Left ventricle myocardium inferior (tissue), 1 donor: ENCODE measurements around the gene AIDA. TPM values are rescaled to one million over a fixed set of nuclear protein-coding genes. Genes with fewer than 3 reads are reported as not detected.

Source experiments
- DNase-seq: peaks from one replicate; pipeline ENCODE4 v3.0.0-alpha.2; 2020
- H3K27ac ChIP-seq: fragments of 200-600 bp; replicated peaks from 2 replicates; pipeline ENCODE4 v1.8.0; 2021
- H3K27me3 ChIP-seq: fragments of 200-600 bp; 2 replicates; pipeline ENCODE4 v1.8.0; 2021; ENCODE audit warnings: low read depth
- H3K36me3 ChIP-seq: fragments of 200-600 bp; 2 replicates; pipeline ENCODE4 v1.8.0; 2021
- H3K4me1 ChIP-seq: fragments of 200-600 bp; 2 replicates; pipeline ENCODE4 v1.8.0; 2021
- H3K4me3 ChIP-seq: fragments of 200-600 bp; 2 replicates; pipeline ENCODE4 v1.8.0; 2021; ENCODE audit warnings: mild to moderate bottlenecking, moderate library complexity
- H3K9me3 ChIP-seq: fragments of 200-600 bp; replicated peaks from 2 replicates; pipeline ENCODE4 v1.8.0; 2021
- intact Hi-C: fragments of 100-400 bp; cut with micrococcal nuclease; formaldehyde crosslinking; loops from one replicate; pipeline ENCODE4 v1.11.0; 2022
- total RNA-seq: library from RNA; stranded (reverse); fragmentation: NEBNext Ultra II Directional; extraction: Animal tissue kit (Norgen Biotek cat#: 25700); gene quantifications from one replicate; pipeline ENCODE4 v1.2.1, GENCODE V29; 2021
- TF ChIP-seq, protein P1 (sequence below): fragments of 200-600 bp; IDR thresholded peaks from 2 replicates; pipeline ENCODE4 v1.8.0; 2021; ENCODE audit warnings: antibody characterized with exemption, mild to moderate bottlenecking, borderline replicate concordance
- donor health status: DM: no; HTN: yes; CAD: no; lungs with severe emphysema.

Gene AIDA
- total RNA-seq, 1 donor from 2014 or later, result 46.3 TPM

DNA sequence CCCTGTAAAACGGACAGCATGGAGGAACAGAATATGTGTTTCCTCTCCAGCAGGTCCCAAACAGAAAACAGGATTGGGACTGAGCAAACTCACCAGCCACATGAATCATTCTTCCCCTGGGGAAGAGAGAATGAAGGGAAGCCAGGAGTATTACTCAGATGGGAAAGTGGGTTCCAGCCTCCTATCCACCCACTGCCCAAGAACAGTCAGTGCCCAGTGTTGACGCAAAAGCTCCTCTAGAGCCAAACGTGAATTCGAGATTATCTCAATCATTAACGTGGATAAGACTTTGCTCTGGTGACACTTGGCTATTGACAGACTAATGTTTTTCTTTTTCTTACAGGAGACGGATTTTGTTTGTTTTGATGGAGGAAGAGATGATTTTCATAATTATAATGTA, 85.1 kb downstream of the AIDA start:
- H3K9me3 ChIP-seq, result no peaks in the 10 kb centered on the region
- peaks cover 11% of the 10 kb centered on the region for H3K4me1 ChIP-seq
- peaks cover 94% of the 10 kb centered on the region for H3K36me3 ChIP-seq
- no peak overlapping the region for H3K27ac ChIP-seq
- no peak overlapping the region for H3K4me3 ChIP-seq
- TF ChIP-seq, protein P1, sequence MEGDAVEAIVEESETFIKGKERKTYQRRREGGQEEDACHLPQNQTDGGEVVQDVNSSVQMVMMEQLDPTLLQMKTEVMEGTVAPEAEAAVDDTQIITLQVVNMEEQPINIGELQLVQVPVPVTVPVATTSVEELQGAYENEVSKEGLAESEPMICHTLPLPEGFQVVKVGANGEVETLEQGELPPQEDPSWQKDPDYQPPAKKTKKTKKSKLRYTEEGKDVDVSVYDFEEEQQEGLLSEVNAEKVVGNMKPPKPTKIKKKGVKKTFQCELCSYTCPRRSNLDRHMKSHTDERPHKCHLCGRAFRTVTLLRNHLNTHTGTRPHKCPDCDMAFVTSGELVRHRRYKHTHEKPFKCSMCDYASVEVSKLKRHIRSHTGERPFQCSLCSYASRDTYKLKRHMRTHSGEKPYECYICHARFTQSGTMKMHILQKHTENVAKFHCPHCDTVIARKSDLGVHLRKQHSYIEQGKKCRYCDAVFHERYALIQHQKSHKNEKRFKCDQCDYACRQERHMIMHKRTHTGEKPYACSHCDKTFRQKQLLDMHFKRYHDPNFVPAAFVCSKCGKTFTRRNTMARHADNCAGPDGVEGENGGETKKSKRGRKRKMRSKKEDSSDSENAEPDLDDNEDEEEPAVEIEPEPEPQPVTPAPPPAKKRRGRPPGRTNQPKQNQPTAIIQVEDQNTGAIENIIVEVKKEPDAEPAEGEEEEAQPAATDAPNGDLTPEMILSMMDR, result no peak
- no peak for DNase-seq
- H3K27me3 ChIP-seq, result no peaks in the 10 kb centered on the region
- intact Hi-C loops, result no loop called here

- no peak for DNase-seq
- intact Hi-C loops, result no loop called here
- Histone ChIP-seq H3K4me1 (peaks cover 16% of the 10 kb centered on the region), H3K4me3 (no peak overlapping the region), H3K9me3 (no peaks in the 10 kb centered on the region), H3K27ac (no peak overlapping the region), H3K36me3 (peaks cover 72% of the 10 kb centered on the region), H3K27me3 (no peaks in the 10 kb centered on the region)
- TF ChIP-seq, protein P1, result no peak
These were observed 88.1 kb downstream of the AIDA start for GRCh38 chr1:222624214-222624613.

DNA sequence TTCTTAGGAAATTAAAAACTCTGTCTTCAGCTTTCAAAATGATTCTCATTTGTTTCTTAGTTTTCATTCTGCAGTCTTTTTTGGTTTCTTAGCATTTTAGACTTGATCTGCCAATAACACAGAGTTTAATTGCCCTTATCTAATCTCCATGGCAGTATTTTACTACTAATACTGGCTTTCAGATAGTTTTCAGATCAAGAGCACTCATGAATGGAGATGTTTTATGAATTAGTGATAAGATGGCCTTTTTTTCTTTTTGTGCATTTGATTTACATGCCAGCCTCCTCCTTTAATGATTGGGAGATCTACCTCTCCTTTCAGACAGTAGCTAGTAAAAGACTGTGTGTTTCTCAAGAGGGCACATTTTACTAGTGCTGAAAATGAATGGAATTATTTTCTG, 88.8 kb downstream of the AIDA start:
- intact Hi-C loops, result no loop called here
- Histone ChIP-seq H3K4me1 (peaks cover 22% of the 10 kb centered on the region), H3K4me3 (no peak overlapping the region), H3K27ac (no peak overlapping the region), H3K27me3 (no peaks in the 10 kb centered on the region), H3K9me3 (no peaks in the 10 kb centered on the region), H3K36me3 (peaks cover 65% of the 10 kb centered on the region)
- TF ChIP-seq, protein P1, result no peak
- no peak for DNase-seq

- TF ChIP-seq, protein P1, result no peak
- Histone ChIP-seq H3K9me3 (no peaks in the 10 kb centered on the region), H3K27me3 (no peaks in the 10 kb centered on the region), H3K4me1 (peaks cover 27% of the 10 kb centered on the region), H3K4me3 (no peak overlapping the region), H3K36me3 (peaks cover 58% of the 10 kb centered on the region), H3K27ac (no peak overlapping the region)
- intact Hi-C loops, result no loop called here
- DNase-seq, result no peak
These were observed 89.5 kb downstream of the AIDA start for GRCh38 chr1:222622765-222623164.

DNA sequence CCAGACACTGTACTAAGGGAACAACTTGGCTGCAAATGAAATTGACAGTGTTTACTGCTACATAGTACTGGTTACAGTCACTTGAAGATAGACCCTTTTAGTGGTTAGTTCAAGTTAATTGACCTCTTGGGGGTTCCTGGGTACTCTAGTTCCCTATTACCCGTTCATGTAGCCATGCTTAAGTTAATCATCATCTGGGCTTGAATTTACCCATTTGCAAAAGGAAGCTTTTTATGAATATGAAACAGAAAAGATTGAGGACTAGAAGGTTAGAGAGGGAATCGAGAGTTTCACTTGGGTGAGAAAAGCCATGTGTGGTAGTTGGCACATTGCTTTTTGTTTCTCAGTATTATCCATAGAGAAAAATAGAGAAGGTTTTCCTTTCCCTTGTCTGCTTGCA, 91.7 kb downstream of the AIDA start:
- Histone ChIP-seq H3K27ac (no peak overlapping the region), H3K36me3 (peaks cover 37% of the 10 kb centered on the region), H3K27me3 (no peaks in the 10 kb centered on the region), H3K4me1 (peaks cover 33% of the 10 kb centered on the region), H3K4me3 (no peak overlapping the region), H3K9me3 (no peaks in the 10 kb centered on the region)
- intact Hi-C loops, result no loop called here
- DNase-seq, result no peak
- TF ChIP-seq, protein P1, result no peak
